Right lung (tissue), 5 donors: ENCODE data around the gene TNFAIP8L2. TPM values are rescaled to one million over a fixed set of nuclear protein-coding genes. Genes with fewer than 3 reads are reported as not detected.
"Not testable (repeated sequence)": the region's sequence is repeated elsewhere in the genome, so short reads cannot be mapped to it uniquely, and the experiment has no call there.

Experiments
- DNase-seq, 2 donors: peaks; one replicate each; pipeline ENCODE4 v3.0.0-alpha.2; 2013
- polyA plus RNA-seq, 5 donors: library from polyadenylated mRNA; unstranded; fragments of 120-200 nt; gene quantifications; one replicate each; pipeline versions ENCODE4 v1.2.1 to v1.2.3, GENCODE V29; 2013; ENCODE audit warnings: inconsistent platforms in 1 of 5, low replicate concordance in 1 of 5; ENCODE audit not compliant: insufficient read length in 5 of 5, insufficient read depth in 1 of 5

Gene TNFAIP8L2
- polyA plus RNA-seq, 5 donors: 1.9 to 2.8 (median 2.5) TPM

DNA sequence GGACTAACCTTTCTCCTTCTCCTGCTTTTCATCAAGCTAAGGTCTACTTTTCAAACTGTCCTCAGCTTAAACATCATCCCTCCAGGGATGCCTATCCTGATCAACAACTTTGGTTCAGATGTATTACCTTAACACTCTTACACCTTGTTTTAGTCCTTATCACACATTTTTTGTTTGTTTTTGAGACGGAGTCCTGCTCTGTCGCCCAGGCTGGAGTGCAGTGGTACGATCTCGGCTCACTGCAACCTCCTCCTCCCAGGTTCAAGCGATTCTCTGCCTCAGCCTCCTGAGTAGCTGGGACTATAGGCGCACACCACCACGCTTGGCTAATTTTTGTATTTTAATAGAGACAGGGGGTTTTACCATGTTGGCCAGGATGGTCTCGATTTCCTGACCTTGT, 32.2 kb downstream of the TNFAIP8L2 start:
- not testable (repeated sequence) for DNase-seq

GRCh38 chr1:151189637-151190445, 33.4 kb downstream of the TNFAIP8L2 start, which contains the start of gene VPS72:
TSS of gene VPS72 (minus strand) at chr1:151190197. CDS start at chr1:151190121, 76 bp downstream.
- peak; percentile 82 to 85 for DNase-seq

- DNase-seq: no peak
These were observed 35.6 kb downstream of the TNFAIP8L2 start for GRCh38 chr1:151192047-151192446.

DNA sequence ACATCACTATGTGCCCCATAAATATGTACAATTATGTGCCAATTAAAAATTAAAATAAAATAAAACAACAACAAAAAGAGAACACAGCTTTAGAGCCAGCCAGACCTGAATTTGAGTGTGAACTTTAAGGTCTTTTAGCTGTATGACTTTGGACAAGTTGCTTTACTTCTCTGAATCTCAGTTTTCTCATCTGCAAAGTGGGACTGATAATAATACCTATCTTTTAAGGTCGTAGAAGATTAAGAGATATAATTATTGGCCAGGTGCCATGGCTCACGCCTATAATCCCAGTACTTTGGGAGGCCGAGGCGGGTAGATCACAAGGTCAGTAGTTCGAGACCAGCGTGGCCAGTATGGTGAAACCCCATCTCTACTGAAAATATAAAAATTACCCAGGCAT, 36.9 kb downstream of the TNFAIP8L2 start:
- no peak for DNase-seq

- no peak for DNase-seq
These were observed 37.4 kb downstream of the TNFAIP8L2 start for GRCh38 chr1:151193856-151194255.

- not testable (repeated sequence) for DNase-seq
These were observed 38.6 kb downstream of the TNFAIP8L2 start for GRCh38 chr1:151194894-151195594.

- DNase-seq: peak in 1 of 2 donors; percentile 60
These were observed 39.9 kb downstream of the TNFAIP8L2 start for GRCh38 chr1:151196292-151196800.

DNA sequence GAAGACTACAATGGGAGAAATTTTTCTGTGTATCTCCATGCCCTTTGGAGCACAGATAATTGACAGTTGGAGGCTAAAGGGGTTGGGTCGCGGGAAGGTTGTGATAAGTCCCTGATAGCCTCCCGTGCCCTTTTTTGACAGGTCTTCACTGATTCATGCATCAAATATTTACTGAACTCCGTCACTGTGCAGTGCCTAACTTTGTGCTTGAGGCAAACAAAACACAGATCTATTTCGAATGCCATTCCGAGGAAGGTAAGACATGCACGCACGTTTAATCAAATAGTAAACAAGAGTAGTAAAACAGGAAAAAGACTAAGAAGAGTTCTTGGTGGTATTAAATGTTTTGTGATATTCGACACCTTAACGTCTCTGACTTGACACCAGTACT, 41.4 kb downstream of the TNFAIP8L2 start:
- DNase-seq: no peak

GRCh38 chr1:151198254-151199127, 42.0 kb downstream of the TNFAIP8L2 start, which contains the start of gene PIP5K1A:
TSS of gene PIP5K1A (plus strand) at chr1:151198552. CDS start at chr1:151198997, 445 bp downstream.
- DNase-seq: peak; percentile 96 to 97

- no peak for DNase-seq
These were observed 43.6 kb downstream of the TNFAIP8L2 start for GRCh38 chr1:151199873-151200581.

- not testable (repeated sequence) for DNase-seq
These were observed 49.0 kb downstream of the TNFAIP8L2 start for GRCh38 chr1:151205381-151205965.

Other genes with a start within 250 kb of the TNFAIP8L2 start
- gene SETDB1, start 230.3 kb upstream of the TNFAIP8L2 start, polyA plus RNA-seq: 100 to 1,000 TPM in 1 of 5 donors, 10 to 100 TPM in 4; 67.5 to 102 (median 83.8) TPM
- gene CERS2, start 181.8 kb upstream of the TNFAIP8L2 start, polyA plus RNA-seq: 100 to 1,000 TPM; 232 to 283 (median 242) TPM
- gene ANXA9, start 174.4 kb upstream of the TNFAIP8L2 start, polyA plus RNA-seq: 1 to 10 TPM; 7.7 to 9.7 (median 8.6) TPM
- gene MINDY1, start 149.7 kb upstream of the TNFAIP8L2 start, polyA plus RNA-seq: 10 to 100 TPM; 32.3 to 46.9 (median 42.6) TPM
- 10 to 100 TPM; 33.2 to 44.5 (median 40.8) TPM for gene PRUNE1, start 148.2 kb upstream of the TNFAIP8L2 start, polyA plus RNA-seq
- gene BNIPL, start 120.1 kb upstream of the TNFAIP8L2 start, polyA plus RNA-seq: 10 to 100 TPM in 1 of 5 donors, 1 to 10 TPM in 4; 5.9 to 11.1 (median 8.6) TPM
- gene C1orf56, start 108.9 kb upstream of the TNFAIP8L2 start, polyA plus RNA-seq: 10 to 100 TPM in 4 of 5 donors, 1 to 10 TPM in 1; 9.4 to 11.6 (median 11.0) TPM
- 100 to 1,000 TPM; 108 to 125 (median 114) TPM for gene CDC42SE1, start 97.0 kb upstream of the TNFAIP8L2 start, polyA plus RNA-seq
- gene MLLT11, start 96.3 kb upstream of the TNFAIP8L2 start, polyA plus RNA-seq: 10 to 100 TPM; 19.8 to 24.2 (median 23.2) TPM
- gene GABPB2, start 85.9 kb upstream of the TNFAIP8L2 start, polyA plus RNA-seq: 10 to 100 TPM in 4 of 5 donors, 1 to 10 TPM in 1; 8.2 to 13.5 (median 10.9) TPM
- 10 to 100 TPM; 21.8 to 27.0 (median 25.1) TPM for gene SEMA6C, start 10.0 kb upstream of the TNFAIP8L2 start, polyA plus RNA-seq
- gene LYSMD1, start 9.3 kb downstream of the TNFAIP8L2 start, polyA plus RNA-seq: 10 to 100 TPM; 15.7 to 18.6 (median 15.8) TPM
- gene SCNM1, start 9.5 kb downstream of the TNFAIP8L2 start, polyA plus RNA-seq: 10 to 100 TPM; 34.8 to 41.0 (median 39.2) TPM
- 1 to 10 TPM; 1.1 to 3.2 (median 1.7) TPM for gene TMOD4, start 19.3 kb downstream of the TNFAIP8L2 start, polyA plus RNA-seq
- 10 to 100 TPM; 56.3 to 68.0 (median 64.0) TPM for gene VPS72, start 33.5 kb downstream of the TNFAIP8L2 start, polyA plus RNA-seq
- 10 to 100 TPM; 61.2 to 66.1 (median 62.2) TPM for gene PIP5K1A, start 41.9 kb downstream of the TNFAIP8L2 start, polyA plus RNA-seq
- 100 to 1,000 TPM; 135 to 163 (median 145) TPM for gene PSMD4, start 98.1 kb downstream of the TNFAIP8L2 start, polyA plus RNA-seq
- gene ZNF687, start 125.7 kb downstream of the TNFAIP8L2 start, polyA plus RNA-seq: 10 to 100 TPM; 15.2 to 19.8 (median 16.1) TPM
- gene PI4KB, start 170.8 kb downstream of the TNFAIP8L2 start, polyA plus RNA-seq: 10 to 100 TPM; 64.8 to 85.2 (median 71.7) TPM
- gene RFX5, start 190.6 kb downstream of the TNFAIP8L2 start, polyA plus RNA-seq: 10 to 100 TPM; 39.7 to 44.7 (median 44.4) TPM
- gene SELENBP1, start 216.1 kb downstream of the TNFAIP8L2 start, polyA plus RNA-seq: 100 to 1,000 TPM in 4 of 5 donors, 10 to 100 TPM in 1; 95.6 to 195 (median 146) TPM
- gene PSMB4, start 242.9 kb downstream of the TNFAIP8L2 start, polyA plus RNA-seq: 100 to 1,000 TPM; 201 to 248 (median 223) TPM